KMS-11 (cell line): ENCODE results near the gene THOC7.

ENCODE experiments used
- H2AFZ ChIP-seq: fragments of 200-600 bp; sonication (generic); 2 replicates; pipeline ENCODE4 v1.6.1; 2016; ENCODE audit warnings: antibody characterized with exemption, mixed run types, low read depth
- H3K27ac ChIP-seq: fragments of 200-600 bp; sonication (generic); 2 replicates; pipeline ENCODE4 v1.6.1; 2016; ENCODE audit warnings: mild to moderate bottlenecking, mixed run types
- H3K27me3 ChIP-seq: fragments of 200-600 bp; sonication (generic); 2 replicates; pipeline ENCODE4 v1.6.1; 2017; ENCODE audit warnings: mild to moderate bottlenecking, low read depth, mixed run types, moderate library complexity; ENCODE audit not compliant: insufficient read depth
- H3K36me3 ChIP-seq: fragments of 200-600 bp; sonication (generic); 2 replicates; pipeline ENCODE4 v1.6.1; 2017; ENCODE audit warnings: mild to moderate bottlenecking, mixed run types; ENCODE audit not compliant: insufficient read depth
- H3K4me1 ChIP-seq: fragments of 200-600 bp; sonication (generic); 2 replicates; pipeline ENCODE4 v1.6.1; 2016; ENCODE audit warnings: mild to moderate bottlenecking, low read depth, mixed run types; ENCODE audit not compliant: poor library complexity, severe bottlenecking
- H3K4me2 ChIP-seq: fragments of 200-600 bp; sonication (generic); 2 replicates; pipeline ENCODE4 v1.7.0; 2016; ENCODE audit warnings: mild to moderate bottlenecking, mixed run types
- H3K4me3 ChIP-seq: fragments of 200-600 bp; sonication (generic); IDR thresholded peaks from 2 replicates; pipeline ENCODE4 v1.6.1; 2017; ENCODE audit warnings: low read depth, low read length, mixed read lengths; ENCODE audit not compliant: insufficient read depth
- H3K79me2 ChIP-seq: fragments of 200-600 bp; sonication (generic); 2 replicates; pipeline ENCODE4 v1.6.1; 2016; ENCODE audit warnings: low read depth, mixed run types; ENCODE audit not compliant: insufficient read depth
- H3K9ac ChIP-seq: fragments of 200-600 bp; sonication (generic); 2 replicates; pipeline ENCODE4 v1.6.1; 2016; ENCODE audit warnings: mild to moderate bottlenecking, mixed run types
- H4K20me1 ChIP-seq: fragments of 200-600 bp; sonication (generic); 2 replicates; pipeline ENCODE4 v1.6.1; 2016; ENCODE audit warnings: mild to moderate bottlenecking, mixed run types; ENCODE audit not compliant: insufficient read depth
- TF ChIP-seq, protein P1 (sequence below): fragments of 200-600 bp; sonication (generic); conservative IDR thresholded peaks from 2 replicates; pipeline ENCODE4 v1.6.1; 2017; ENCODE audit warnings: low read depth, mild to moderate bottlenecking, antibody characterized with exemption, low read length, moderate library complexity, mixed read lengths

The THOC7 gene

DNA sequence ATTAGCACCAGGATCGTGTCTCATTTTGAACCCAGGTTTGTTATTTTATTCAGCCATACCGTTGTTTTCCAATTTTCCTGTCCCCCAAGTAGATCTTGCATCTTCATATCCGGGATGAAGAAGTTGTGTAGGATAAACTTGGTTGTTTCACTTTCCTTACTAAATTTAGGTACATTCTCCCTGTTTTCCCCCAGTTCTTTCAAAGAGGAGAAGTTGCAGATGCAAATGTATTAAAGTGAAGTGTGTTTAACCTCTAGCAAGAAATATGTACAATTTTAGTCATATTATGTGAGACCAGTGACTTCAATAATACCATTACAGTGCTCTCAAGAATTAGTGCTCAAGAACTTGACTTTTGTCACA is 1.3 kb upstream of the THOC7 start:
- peaks cover 4% of the 10 kb centered on the region for H3K4me1 ChIP-seq
- H4K20me1 ChIP-seq: no peaks in the 10 kb centered on the region
- H3K27me3 ChIP-seq: no peaks in the 10 kb centered on the region

DNA sequence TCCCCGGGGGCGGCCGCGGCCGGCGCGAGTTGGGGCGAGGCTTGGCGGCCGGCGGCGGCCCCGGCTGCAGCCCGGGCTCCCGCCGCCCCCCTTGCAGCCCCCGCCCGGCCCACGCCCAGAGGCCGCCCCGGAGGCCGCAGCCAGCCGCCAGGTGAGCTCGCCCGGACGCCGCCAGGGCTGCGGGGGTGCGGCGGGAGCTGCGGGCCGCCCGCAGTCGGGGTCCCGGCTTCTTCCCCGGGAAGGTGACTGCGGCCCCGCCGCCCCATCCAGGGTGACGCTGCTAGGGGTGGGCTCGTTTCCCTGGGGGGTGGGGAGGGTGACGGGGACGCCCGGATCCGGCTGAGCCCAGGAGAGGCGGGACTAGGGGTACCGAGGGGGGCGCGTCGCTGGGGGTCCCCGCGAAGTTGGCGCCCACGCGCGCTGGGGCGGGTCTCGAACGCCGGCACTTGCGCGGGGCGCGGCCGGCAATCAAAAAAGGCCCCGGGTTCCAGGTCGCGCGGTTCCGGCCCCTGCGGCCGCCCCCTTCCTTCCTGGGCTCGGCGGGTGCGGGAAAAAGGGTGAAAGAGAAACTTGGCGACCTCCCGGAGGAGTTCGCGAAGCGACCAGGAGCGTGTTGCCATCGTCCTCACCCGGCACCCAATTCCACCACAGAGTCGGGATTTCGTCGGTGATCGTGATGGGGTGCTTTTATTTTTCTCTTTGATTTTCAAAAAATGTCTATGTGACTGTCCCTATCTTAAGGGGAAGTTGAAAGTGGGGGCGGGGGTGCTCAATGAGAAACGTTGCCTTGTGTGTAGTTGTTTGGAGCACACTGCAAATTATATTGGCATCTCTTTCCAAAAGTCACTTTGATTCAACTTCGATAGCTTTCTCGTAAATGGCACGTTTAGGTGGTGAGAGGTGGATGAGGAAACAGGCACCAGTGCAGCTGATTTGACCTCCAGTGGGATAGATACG is 681 bp upstream of the THOC7 start:
- peaks cover 38% of the 10 kb centered on the region; the same call in 1 of the 2 replicates for H3K79me2 ChIP-seq
- H3K4me1 ChIP-seq: peaks cover 4% of the 10 kb centered on the region
- no peaks in the 10 kb centered on the region for H3K27me3 ChIP-seq
- peak overlapping the region; percentile 81 for H3K9ac ChIP-seq
- TF ChIP-seq, protein P1, sequence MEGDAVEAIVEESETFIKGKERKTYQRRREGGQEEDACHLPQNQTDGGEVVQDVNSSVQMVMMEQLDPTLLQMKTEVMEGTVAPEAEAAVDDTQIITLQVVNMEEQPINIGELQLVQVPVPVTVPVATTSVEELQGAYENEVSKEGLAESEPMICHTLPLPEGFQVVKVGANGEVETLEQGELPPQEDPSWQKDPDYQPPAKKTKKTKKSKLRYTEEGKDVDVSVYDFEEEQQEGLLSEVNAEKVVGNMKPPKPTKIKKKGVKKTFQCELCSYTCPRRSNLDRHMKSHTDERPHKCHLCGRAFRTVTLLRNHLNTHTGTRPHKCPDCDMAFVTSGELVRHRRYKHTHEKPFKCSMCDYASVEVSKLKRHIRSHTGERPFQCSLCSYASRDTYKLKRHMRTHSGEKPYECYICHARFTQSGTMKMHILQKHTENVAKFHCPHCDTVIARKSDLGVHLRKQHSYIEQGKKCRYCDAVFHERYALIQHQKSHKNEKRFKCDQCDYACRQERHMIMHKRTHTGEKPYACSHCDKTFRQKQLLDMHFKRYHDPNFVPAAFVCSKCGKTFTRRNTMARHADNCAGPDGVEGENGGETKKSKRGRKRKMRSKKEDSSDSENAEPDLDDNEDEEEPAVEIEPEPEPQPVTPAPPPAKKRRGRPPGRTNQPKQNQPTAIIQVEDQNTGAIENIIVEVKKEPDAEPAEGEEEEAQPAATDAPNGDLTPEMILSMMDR: no peak
- no peaks in the 10 kb centered on the region for H4K20me1 ChIP-seq
- H3K4me2 ChIP-seq: peak overlapping the region; percentile 73
- H3K36me3 ChIP-seq: no peaks in the 10 kb centered on the region
- H2AFZ ChIP-seq: peak overlapping the region; percentile 42; the same call in 1 of the 2 replicates
- H3K27ac ChIP-seq: peak overlapping the region; percentile 63
- peak overlapping the region; percentile 39 for H3K4me3 ChIP-seq

More for the DNA sequence above, 1.3 kb upstream of the THOC7 start:
- TF ChIP-seq, protein P1: no peak
- Histone ChIP-seq H3K79me2 (peaks cover 38% of the 10 kb centered on the region; the same call in 1 of the 2 replicates), H3K4me3 (peak overlapping the region; percentile 39), H2AFZ (peak overlapping the region; percentile 42; the same call in 1 of the 2 replicates), H3K36me3 (no peaks in the 10 kb centered on the region), H3K27ac (peak overlapping the region; percentile 63), H3K9ac (peak overlapping the region; percentile 81), H3K4me2 (peak overlapping the region; percentile 73)

DNA sequence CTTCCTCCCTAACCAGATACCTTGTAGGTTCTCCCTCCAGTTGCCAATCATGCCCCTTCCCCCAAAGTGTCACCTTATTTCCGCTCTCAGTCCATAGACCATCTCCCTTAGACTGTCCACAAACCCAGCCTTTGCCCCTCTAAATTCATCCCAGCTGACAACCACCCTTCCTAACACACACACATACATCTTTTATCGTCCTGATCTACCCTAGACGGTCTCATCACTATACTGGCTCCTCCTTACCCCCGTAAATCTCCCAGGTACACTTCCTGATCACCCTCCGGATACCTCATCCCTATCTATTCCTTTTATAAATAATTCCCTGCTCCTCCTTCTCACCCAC is 828 bp downstream of the THOC7 start:
- H3K4me2 ChIP-seq: peak overlapping the region; percentile 73
- H3K36me3 ChIP-seq: no peaks in the 10 kb centered on the region
- H3K4me3 ChIP-seq: no peak overlapping the region
- peak overlapping the region; percentile 78; the same call in 1 of the 2 replicates for H2AFZ ChIP-seq
- no peaks in the 10 kb centered on the region for H4K20me1 ChIP-seq
- H3K79me2 ChIP-seq: peaks cover 31% of the 10 kb centered on the region; the same call in 1 of the 2 replicates
- no peaks in the 10 kb centered on the region for H3K27me3 ChIP-seq
- TF ChIP-seq, protein P1: no peak
- peak overlapping the region; percentile 82; the same call in 1 of the 2 replicates for H3K27ac ChIP-seq
- H3K9ac ChIP-seq: peak overlapping the region; percentile 98
- peaks cover 4% of the 10 kb centered on the region for H3K4me1 ChIP-seq

DNA sequence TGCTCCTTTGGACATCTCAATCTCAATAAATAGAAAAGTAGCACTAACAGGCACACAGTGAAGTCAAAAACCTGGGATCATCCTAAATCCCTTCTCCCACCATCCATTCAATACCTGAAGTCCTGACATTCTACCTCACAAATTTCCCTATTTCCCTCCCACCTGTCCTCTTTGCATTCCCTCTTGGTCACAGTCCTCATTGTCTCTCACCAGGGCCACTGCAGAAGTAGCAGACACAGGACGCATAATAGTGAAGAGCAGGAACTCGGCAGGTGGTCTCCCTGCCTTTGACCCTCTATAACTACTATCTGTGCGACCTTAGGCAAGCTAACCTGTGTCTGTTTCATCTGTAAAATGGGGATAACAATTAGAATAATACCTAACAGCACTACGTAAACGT is 2.3 kb downstream of the THOC7 start:
- TF ChIP-seq, protein P1: no peak
- peaks cover 37% of the 10 kb centered on the region; the same call in 1 of the 2 replicates for H3K79me2 ChIP-seq

More for the DNA sequence above, 2.3 kb downstream of the THOC7 start:
- Histone ChIP-seq H2AFZ (no peak overlapping the region), H3K9ac (no peak overlapping the region), H3K36me3 (no peaks in the 10 kb centered on the region), H3K4me1 (peaks cover 6% of the 10 kb centered on the region), H4K20me1 (no peaks in the 10 kb centered on the region), H3K4me3 (no peak overlapping the region), H3K4me2 (no peak overlapping the region), H3K27ac (no peak overlapping the region), H3K27me3 (no peaks in the 10 kb centered on the region)
